Stimulated activated CD8-positive, alpha-beta memory T cell treated with anti-CD3 and anti-CD28 coated beads, Interleukin-4, amount 100 ng/mL, for 24 hours (primary cell): ENCODE measurements around the gene UNC5A.
A peak's percentile ranks its signal among the peaks of the same experiment; 100 is the strongest.

Experiments
- DNase-seq: peaks from one replicate; pipeline ENCODE4 v3.0.0-alpha.2; 2020; ENCODE audit warnings: low read depth

The UNC5A gene

GRCh38 chr5:176821441-176821840 lies 11.1 kb downstream of the UNC5A start:
- DNase-seq = no peak

- DNase-seq = no peak
Measured at GRCh38 chr5:176822041-176822792, 11.9 kb downstream of the UNC5A start.

GRCh38 chr5:176822793-176823481 lies 12.6 kb downstream of the UNC5A start:
- no peak for DNase-seq

GRCh38 chr5:176823869-176824412 lies 13.6 kb downstream of the UNC5A start:
- no peak for DNase-seq

GRCh38 chr5:176824604-176825003 lies 14.2 kb downstream of the UNC5A start:
- no peak for DNase-seq

- DNase-seq = no peak
Measured at GRCh38 chr5:176825234-176825633, 14.9 kb downstream of the UNC5A start.

- DNase-seq = no peak
Measured at GRCh38 chr5:176825957-176826356, 15.6 kb downstream of the UNC5A start.

GRCh38 chr5:176827736-176828414 lies 17.5 kb downstream of the UNC5A start:
- no peak for DNase-seq

GRCh38 chr5:176829320-176829719 lies 19.0 kb downstream of the UNC5A start:
- no peak for DNase-seq

- no peak for DNase-seq
Measured at GRCh38 chr5:176830422-176830994, 20.1 kb downstream of the UNC5A start.

- DNase-seq = no peak
Measured at GRCh38 chr5:176830995-176831423, 20.6 kb downstream of the UNC5A start.

- no peak for DNase-seq
Measured at GRCh38 chr5:176831425-176831824, 21.1 kb downstream of the UNC5A start.

- DNase-seq = no peak
Measured at GRCh38 chr5:176832162-176832561, 21.8 kb downstream of the UNC5A start.

GRCh38 chr5:176833286-176833685 lies 22.9 kb downstream of the UNC5A start:
- no peak for DNase-seq

GRCh38 chr5:176835918-176836317 lies 25.6 kb downstream of the UNC5A start:
- DNase-seq = no peak

GRCh38 chr5:176836811-176837706 lies 26.7 kb downstream of the UNC5A start:
- DNase-seq = no peak

GRCh38 chr5:176837707-176838115 lies 27.4 kb downstream of the UNC5A start:
- peak; percentile 72 for DNase-seq

- DNase-seq = no peak
Measured at GRCh38 chr5:176843673-176844072, 33.3 kb downstream of the UNC5A start.

GRCh38 chr5:176844281-176844680 lies 33.9 kb downstream of the UNC5A start:
- DNase-seq = no peak

GRCh38 chr5:176844706-176845391 lies 34.5 kb downstream of the UNC5A start:
- no peak for DNase-seq

GRCh38 chr5:176845392-176845713 lies 35.0 kb downstream of the UNC5A start:
- no peak for DNase-seq
